ENCODE results near the gene ZNF771.
"Not testable (repeated sequence)": the region's sequence is repeated elsewhere in the genome, so short reads cannot be mapped to it uniquely, and the experiment has no call there.

The ZNF771 gene

GRCh38 chr16:30458561-30459394 lies 51.4 kb downstream of the ZNF771 start:
- no peak for DNase-seq

GRCh38 chr16:30459456-30459855 lies 52.0 kb downstream of the ZNF771 start:
- no peaks in the 10 kb centered on the region for H3K36me3 ChIP-seq
- no peak overlapping the region for H3K4me3 ChIP-seq (ENCODE audit: low read depth, low read length)
- DNase-seq: no peak
- no peaks in the 10 kb centered on the region for H3K9me3 ChIP-seq (ENCODE audit: severe bottlenecking)
- no peak overlapping the region for H3K27ac ChIP-seq
- no peak for TF ChIP-seq CTCF (IDR thresholded peaks at IDR 0.05; ENCODE audit: low read depth, low read length)
- H3K27me3 ChIP-seq (ENCODE audit: insufficient read depth, low read depth, severe bottlenecking): no peaks in the 10 kb centered on the region

More at GRCh38 chr16:30458561-30459394, 51.4 kb downstream of the ZNF771 start:
- no peak overlapping the region for H3K27ac ChIP-seq
- H3K36me3 ChIP-seq: no peaks in the 10 kb centered on the region
- no peak for TF ChIP-seq CTCF (IDR thresholded peaks at IDR 0.05; ENCODE audit: low read depth, low read length)
- H3K9me3 ChIP-seq (ENCODE audit: severe bottlenecking): no peaks in the 10 kb centered on the region
- no peaks in the 10 kb centered on the region for H3K27me3 ChIP-seq (ENCODE audit: insufficient read depth, low read depth, severe bottlenecking)
- H3K4me3 ChIP-seq (ENCODE audit: low read depth, low read length): no peak overlapping the region

- not testable (repeated sequence) for H3K9me3 ChIP-seq (ENCODE audit: severe bottlenecking); DNase-seq; H3K4me3 ChIP-seq (ENCODE audit: low read depth, low read length); H3K27ac ChIP-seq; H3K36me3 ChIP-seq; H3K27me3 ChIP-seq (ENCODE audit: insufficient read depth, low read depth, severe bottlenecking)
Measured at GRCh38 chr16:30461426-30461825, 54.0 kb downstream of the ZNF771 start.

- DNase-seq: no peak
- no peak overlapping the region for H3K4me3 ChIP-seq (ENCODE audit: low read depth, low read length)
- peaks cover 5% of the 10 kb centered on the region for H3K9me3 ChIP-seq (ENCODE audit: severe bottlenecking)
- no peak overlapping the region for H3K27ac ChIP-seq
- no peak for TF ChIP-seq CTCF (IDR thresholded peaks at IDR 0.05; ENCODE audit: low read depth, low read length)
- no peaks in the 10 kb centered on the region for H3K27me3 ChIP-seq (ENCODE audit: insufficient read depth, low read depth, severe bottlenecking)
- no peaks in the 10 kb centered on the region for H3K36me3 ChIP-seq
Measured at GRCh38 chr16:30464078-30464477, 56.7 kb downstream of the ZNF771 start.
